IMR-90 (cell line): ENCODE data around the gene FAM98C.

Experiments used
- CTCF ChIP-seq: conservative IDR thresholded peaks from 2 replicates; pipeline ENCODE4 v1.5.1; 2012; ENCODE audit warnings: mild to moderate bottlenecking, low read depth, low read length, improper control_type of control experiment
- ELK1 ChIP-seq: fragments of 150-350 bp; IDR thresholded peaks from 2 replicates; pipeline ENCODE4 v1.6.1; 2016; ENCODE audit warnings: low read depth, mild to moderate bottlenecking, low read length, moderate library complexity, borderline replicate concordance
- MXI1 ChIP-seq: IDR thresholded peaks from 2 replicates; pipeline ENCODE4 v1.6.1; 2012; ENCODE audit warnings: low read depth, mild to moderate bottlenecking, low read length, moderate library complexity, borderline replicate concordance
- POLR2A ChIP-seq: IDR thresholded peaks from 2 replicates; pipeline ENCODE4 v1.6.1; 2012; ENCODE audit warnings: mild to moderate bottlenecking, low read depth, low read length
- RFX5 ChIP-seq: IDR thresholded peaks from 2 replicates; pipeline ENCODE4 v1.8.0; 2012; ENCODE audit warnings: low read depth, mild to moderate bottlenecking, low read length, moderate library complexity

GRCh38 chr19:38355728-38356725, 46.9 kb upstream of the FAM98C start:
- no peak for TF ChIP-seq RFX5
- no peak for TF ChIP-seq CTCF
- no peak for TF ChIP-seq POLR2A
- no peak for TF ChIP-seq MXI1
- TF ChIP-seq ELK1, result no peak
